ENCODE data around the gene INPP4B.

DNA sequence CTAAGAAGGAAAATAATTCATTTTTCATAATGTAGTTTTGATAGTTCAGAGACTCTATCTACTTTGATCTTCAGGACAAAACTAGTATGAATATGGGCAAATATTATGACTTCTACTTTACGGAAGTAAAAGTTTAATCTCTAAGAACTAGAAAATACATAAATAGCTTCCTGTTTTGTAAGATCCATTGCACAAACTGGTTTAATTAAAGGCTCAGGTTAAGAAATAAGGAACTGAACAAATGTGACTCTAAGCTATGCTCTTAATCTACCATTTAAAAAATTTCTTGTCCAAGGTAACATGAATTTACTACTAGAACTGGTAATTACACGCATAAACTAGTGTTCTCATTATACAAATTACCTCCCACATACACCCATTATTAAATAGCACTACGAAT, 360.6 kb downstream of the INPP4B start:
- TF ChIP-seq, protein P1, sequence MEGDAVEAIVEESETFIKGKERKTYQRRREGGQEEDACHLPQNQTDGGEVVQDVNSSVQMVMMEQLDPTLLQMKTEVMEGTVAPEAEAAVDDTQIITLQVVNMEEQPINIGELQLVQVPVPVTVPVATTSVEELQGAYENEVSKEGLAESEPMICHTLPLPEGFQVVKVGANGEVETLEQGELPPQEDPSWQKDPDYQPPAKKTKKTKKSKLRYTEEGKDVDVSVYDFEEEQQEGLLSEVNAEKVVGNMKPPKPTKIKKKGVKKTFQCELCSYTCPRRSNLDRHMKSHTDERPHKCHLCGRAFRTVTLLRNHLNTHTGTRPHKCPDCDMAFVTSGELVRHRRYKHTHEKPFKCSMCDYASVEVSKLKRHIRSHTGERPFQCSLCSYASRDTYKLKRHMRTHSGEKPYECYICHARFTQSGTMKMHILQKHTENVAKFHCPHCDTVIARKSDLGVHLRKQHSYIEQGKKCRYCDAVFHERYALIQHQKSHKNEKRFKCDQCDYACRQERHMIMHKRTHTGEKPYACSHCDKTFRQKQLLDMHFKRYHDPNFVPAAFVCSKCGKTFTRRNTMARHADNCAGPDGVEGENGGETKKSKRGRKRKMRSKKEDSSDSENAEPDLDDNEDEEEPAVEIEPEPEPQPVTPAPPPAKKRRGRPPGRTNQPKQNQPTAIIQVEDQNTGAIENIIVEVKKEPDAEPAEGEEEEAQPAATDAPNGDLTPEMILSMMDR (IDR thresholded peaks at IDR 0.05), result no peak
- TF ChIP-seq POLR2AphosphoS5 (IDR thresholded peaks at IDR 0.05), result no peak
- TF ChIP-seq POLR2A (IDR thresholded peaks at IDR 0.05), result no peak

Data from breast epithelium (tissue), 3 donors.